ENCODE data around the gene GRID2.

- TF ChIP-seq TAF1 (IDR thresholded peaks at IDR 0.05; ENCODE audit: borderline replicate concordance, low read depth, low read length) (no peak), POLR2A (IDR thresholded peaks at IDR 0.05; ENCODE audit: low read depth, low read length) (no peak)
Observed at GRCh38 chr4:93407493-93408275, 1103.9 kb downstream of the GRID2 start.
